ENCODE results near the gene MRAP.

The MRAP gene

DNA sequence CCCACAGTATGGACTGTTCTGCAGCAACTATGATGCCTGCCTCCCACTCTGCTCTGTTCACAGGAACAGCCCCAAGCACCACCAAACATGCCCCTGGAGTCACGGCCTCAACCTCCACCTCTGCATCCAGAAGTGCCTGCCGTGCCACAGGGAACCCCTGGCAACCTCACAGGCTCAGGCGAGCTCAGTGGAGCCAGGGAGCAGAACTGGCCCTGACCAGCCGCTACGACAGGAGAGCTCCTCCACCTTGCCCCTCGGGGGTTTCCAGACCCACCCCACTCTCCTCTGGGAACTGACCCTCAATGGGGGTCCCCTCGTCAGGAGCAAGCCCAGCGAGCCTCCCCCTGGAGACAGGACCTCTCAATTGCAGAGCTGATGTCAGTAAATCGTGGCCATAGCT lies 13.0 kb downstream of the MRAP start:
- Mint-ChIP-seq H3K4me3 (peak overlapping the region in 1 of 2 donors; percentile 8), H3K9me3 (no peaks in the 10 kb centered on the region), H3K27me3 (no peaks in the 10 kb centered on the region), H3K4me1 (peaks cover 23% of the 10 kb centered on the region), H3K27ac (peak overlapping the region; percentile 13 to 27)
- DNase-seq: no peak
- no peak for ATAC-seq

DNA sequence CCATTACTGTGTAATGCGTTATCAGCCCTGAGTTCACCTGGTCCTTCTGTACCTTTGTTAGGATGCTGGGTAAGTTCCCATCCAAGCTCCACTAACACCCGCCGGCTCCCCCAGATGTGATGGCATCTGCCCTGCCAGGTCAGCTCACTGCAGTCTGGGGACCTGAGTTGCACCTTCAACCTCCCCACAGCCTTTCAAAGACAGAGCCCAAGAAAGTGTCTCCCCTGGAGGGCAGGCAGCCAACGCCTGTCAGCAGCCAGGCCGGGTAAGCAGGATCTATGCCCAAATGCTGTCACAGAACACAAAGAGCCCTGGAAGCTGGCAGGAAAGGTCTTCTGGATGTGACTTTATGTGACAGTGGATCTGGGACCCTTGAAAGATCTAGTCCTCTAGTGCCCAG lies 13.7 kb downstream of the MRAP start:
- no peak for ATAC-seq
- Mint-ChIP-seq H3K4me1 (peaks cover 21% of the 10 kb centered on the region), H3K9me3 (no peaks in the 10 kb centered on the region), H3K4me3 (no peak overlapping the region), H3K27me3 (no peaks in the 10 kb centered on the region), H3K27ac (peak overlapping the region in 1 of 2 donors; percentile 77)
- no peak for DNase-seq

DNA sequence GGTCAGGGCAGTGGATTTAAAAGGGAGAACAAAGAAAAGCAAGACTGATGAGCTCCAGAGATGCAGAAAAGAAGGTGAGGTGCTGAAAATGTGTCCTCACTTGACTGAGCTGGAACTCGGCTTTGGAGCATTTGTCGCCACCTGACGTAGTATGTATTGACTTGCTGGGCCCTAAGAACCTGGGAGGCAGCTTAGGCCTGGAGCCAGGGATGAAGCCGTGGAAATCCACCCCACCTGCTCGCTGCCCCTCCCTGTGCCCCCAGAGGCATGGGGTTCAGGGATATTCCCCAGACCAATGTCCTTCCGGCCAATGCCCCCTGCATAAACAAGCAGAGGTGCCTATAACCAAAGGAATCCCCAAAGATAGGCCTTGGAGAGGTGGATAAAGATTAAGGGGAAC lies 14.3 kb downstream of the MRAP start:
- Mint-ChIP-seq H3K4me1 (peaks cover 21% of the 10 kb centered on the region), H3K4me3 (no peak overlapping the region), H3K27me3 (no peaks in the 10 kb centered on the region), H3K9me3 (no peaks in the 10 kb centered on the region), H3K27ac (no peak overlapping the region)
- no peak for DNase-seq
- no peak for ATAC-seq

DNA sequence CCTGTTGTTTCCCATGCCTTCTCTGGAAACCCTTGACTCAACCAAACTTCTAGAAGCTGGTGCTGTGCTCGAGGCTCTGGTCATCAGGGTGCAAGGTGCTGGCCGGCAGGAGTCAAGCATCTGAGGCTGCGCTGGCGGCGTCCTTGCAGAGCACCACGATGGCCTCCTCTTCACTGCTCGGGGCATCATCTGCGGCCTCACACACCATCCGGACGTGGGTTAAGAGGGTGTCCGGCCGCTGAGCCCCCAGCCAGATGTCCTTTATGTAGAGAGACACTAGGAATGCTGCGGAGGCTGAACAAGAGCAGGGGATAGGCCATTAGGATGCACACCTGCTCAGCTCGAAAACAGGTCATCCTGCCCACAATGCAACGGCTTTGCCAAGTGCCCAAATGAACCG lies 16.2 kb downstream of the MRAP start:
- ATAC-seq (no peak), DNase-seq (no peak)
- Mint-ChIP-seq H3K4me1 (peaks cover 21% of the 10 kb centered on the region), H3K27me3 (no peaks in the 10 kb centered on the region), H3K27ac (peak overlapping the region in 1 of 2 donors; percentile 48), H3K9me3 (no peaks in the 10 kb centered on the region), H3K4me3 (no peak overlapping the region)

DNA sequence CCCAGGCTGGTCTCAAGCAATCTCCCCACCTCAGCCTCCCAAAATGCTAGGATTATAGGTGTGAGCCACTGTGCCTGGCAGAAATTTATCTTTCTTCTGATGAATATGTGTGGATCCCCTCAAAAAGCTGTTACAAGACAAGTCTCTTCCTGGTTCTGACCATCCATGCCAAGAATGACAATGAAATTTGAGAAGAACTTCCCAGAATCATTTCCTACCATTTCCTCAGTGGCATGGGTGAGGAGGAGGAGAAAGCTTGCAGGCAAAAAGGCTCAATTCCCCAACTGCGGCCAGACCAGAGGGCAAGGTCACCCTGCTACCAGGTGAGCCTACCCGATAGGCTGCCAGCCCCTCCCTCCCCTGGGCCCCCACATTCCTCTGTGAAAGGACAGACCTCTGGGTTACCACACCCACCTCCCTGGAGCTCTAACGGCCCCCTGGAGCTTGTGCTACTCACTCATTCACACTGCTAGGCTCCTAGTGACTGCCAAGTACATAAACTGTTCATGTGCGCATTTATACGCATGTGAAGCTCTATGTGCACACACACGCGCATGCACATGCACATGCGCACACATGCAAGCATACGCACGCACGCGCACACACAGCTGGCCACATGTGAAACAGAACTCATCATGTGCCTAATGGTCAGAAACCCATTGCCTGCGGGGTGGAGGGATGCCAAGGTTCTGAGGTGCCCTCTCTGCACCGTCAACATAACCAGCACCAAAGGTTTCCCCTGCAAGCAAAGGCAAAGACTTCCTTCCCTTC lies 17.0 kb downstream of the MRAP start:
- H3K4me1 Mint-ChIP-seq: peaks cover 19% of the 10 kb centered on the region
- no peak overlapping the region for H3K4me3 Mint-ChIP-seq
- H3K27ac Mint-ChIP-seq: no peak overlapping the region
- ATAC-seq: no peak
- no peaks in the 10 kb centered on the region for H3K27me3 Mint-ChIP-seq
- H3K9me3 Mint-ChIP-seq: no peaks in the 10 kb centered on the region
- no peak for DNase-seq

DNA sequence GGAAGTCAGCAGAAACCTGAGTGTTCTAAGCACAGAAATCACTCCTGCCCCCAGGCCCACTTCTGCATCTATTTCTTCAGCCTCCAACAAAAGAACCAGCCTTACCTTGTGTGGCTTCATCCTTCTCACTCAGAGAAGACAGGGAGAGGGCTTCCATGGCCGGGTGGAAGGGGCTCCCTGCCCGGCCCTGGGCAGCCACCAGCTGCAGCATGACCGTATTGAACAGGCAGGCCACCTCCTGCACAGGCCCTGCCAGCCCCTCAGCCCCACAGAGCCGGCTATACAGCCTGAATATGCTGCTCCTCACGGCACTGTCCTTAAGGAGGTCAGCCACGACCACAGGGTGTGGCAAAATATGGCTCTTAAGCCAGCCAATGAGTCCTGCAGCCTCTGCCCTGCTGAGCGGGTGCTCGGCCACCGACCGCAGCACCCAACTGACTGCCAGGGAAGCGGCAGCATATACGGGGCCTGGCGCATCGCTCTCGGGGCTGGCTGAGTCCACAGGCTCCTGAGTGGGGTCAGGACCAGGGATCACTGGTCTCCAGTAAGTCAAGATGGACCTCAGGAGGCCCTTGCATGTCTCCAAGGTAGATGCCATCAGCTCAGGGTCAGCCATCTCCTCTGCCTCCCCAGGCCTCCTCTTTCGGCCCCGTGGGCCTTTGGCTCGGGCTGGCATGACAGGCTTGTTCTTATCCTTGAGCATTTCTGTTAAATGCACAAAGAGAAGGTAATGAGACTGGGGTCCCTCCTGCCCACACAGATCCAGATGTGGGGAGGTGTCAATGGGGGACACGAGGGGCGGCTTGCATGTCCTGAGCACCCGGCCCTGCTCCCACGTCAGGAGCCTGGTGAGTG lies 17.9 kb downstream of the MRAP start:
- Mint-ChIP-seq H3K9me3 (no peaks in the 10 kb centered on the region), H3K27ac (peak overlapping the region in 1 of 2 donors; percentile 63), H3K4me3 (no peak overlapping the region), H3K27me3 (no peaks in the 10 kb centered on the region), H3K4me1 (peaks cover 10% of the 10 kb centered on the region)
- ATAC-seq (no peak), DNase-seq (no peak)

DNA sequence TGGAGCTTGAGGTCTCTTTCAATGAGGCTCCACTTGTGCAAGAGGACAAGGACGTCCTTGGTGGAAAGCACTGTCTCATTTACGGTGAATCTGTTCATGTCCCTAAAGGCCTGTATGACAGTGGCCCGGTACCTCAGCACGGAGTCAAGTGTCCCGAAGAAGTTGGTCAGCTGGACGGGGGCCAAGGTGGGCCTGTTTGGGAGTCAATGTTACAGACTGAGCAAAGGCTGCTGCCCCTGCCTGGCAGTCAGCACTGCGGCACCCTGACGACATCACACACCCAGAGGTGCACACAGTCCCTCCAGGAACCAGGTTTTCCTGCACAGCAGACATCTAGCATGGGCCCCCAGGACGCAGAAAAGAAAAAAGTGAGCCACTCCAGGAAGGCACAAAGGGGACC lies 19.1 kb downstream of the MRAP start:
- Mint-ChIP-seq H3K9me3 (no peaks in the 10 kb centered on the region), H3K4me1 (no peaks in the 10 kb centered on the region), H3K27me3 (no peaks in the 10 kb centered on the region), H3K4me3 (no peak overlapping the region), H3K27ac (no peak overlapping the region)
- ATAC-seq (no peak), DNase-seq (no peak)

DNA sequence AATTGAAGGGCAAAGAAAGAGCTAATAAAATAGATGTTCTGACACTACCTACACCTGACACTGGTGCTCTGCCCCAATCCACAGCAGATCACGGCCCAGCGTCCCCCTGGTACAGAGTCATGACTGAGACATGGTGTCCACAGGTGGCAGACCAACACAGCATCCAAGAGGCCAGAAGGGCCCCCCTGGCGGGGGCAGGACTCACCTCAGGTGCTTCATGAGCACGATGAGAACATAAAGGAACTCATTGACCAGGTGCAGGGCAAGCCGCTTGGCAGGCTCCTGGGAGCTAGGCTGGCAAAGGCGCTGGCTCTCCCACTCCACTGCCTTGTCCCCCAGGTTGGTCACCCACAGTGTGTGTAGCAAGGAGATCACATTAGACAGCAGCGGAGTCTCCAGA lies 20.4 kb downstream of the MRAP start:
- H3K27ac Mint-ChIP-seq: peak overlapping the region in 1 of 2 donors; percentile 83
- no peaks in the 10 kb centered on the region for H3K9me3 Mint-ChIP-seq
- no peak overlapping the region for H3K4me3 Mint-ChIP-seq
- DNase-seq (no peak), ATAC-seq (no peak)
- H3K4me1 Mint-ChIP-seq: no peaks in the 10 kb centered on the region
- no peaks in the 10 kb centered on the region for H3K27me3 Mint-ChIP-seq

DNA sequence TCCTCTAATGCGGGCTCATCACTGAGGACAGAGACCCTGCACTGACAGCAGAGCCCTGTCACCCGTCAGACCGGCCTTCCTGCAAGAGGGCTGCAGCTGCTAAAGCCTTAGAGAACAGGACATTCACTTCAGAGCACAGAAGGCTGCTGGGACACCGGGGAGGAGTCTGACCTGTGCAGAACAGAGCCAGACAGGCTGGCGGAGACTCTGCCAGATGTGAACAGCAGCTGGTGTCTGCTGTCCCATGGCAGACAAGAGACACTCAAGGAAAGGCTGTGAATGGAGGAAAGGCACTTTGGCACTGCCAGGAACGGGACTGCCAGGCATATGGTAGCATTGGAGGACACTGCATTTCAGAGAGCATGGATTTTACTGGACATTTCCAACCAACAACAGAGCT lies 21.4 kb downstream of the MRAP start:
- Mint-ChIP-seq H3K9me3 (no peaks in the 10 kb centered on the region), H3K4me1 (no peaks in the 10 kb centered on the region), H3K27me3 (no peaks in the 10 kb centered on the region), H3K4me3 (no peak overlapping the region), H3K27ac (no peak overlapping the region)
- DNase-seq: no peak
- ATAC-seq: no peak

DNA sequence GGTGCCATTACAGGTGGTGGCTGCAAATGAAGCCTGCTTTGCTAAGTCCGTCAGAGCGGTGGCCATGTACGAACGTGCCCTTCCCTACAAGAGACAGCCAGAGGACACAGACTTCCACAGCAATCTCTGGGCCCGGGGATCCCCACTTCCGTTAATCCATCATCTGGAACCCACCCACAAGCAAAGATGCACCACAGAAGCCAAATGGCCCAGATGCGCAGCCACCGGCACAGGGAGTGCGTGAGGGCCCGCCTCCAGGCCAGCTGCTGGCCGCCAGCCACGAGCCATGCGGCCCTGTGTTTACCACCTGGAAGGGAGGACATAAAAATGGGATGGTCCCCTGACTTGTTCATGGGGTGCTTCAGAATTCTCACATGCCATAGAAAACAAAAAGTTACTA lies 22.1 kb downstream of the MRAP start:
- no peak overlapping the region for H3K4me3 Mint-ChIP-seq
- ATAC-seq (no peak), DNase-seq (no peak)
- no peaks in the 10 kb centered on the region for H3K27me3 Mint-ChIP-seq
- H3K9me3 Mint-ChIP-seq: no peaks in the 10 kb centered on the region
- H3K27ac Mint-ChIP-seq: no peak overlapping the region
- no peaks in the 10 kb centered on the region for H3K4me1 Mint-ChIP-seq

DNA sequence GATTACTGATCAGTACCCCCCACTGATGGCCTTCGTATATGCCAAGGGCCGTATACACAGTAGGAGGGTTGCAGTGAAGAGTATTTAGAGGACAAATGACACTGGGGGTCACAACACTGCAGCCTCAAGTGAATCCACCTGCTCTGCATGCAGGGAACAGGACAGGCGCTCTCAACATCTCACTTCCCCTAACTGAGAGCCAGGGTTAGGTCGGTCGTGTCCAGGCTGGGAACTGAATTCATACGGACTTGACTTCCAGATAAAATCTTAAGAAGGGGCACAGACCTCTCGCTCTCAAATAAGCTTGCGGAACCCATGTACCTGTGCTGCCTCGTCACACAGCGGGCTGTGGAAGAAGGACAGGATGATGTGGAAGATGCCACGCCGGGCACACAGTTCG lies 22.8 kb downstream of the MRAP start:
- ATAC-seq: no peak
- Mint-ChIP-seq H3K27ac (no peak overlapping the region), H3K4me3 (no peak overlapping the region), H3K4me1 (no peaks in the 10 kb centered on the region), H3K9me3 (no peaks in the 10 kb centered on the region), H3K27me3 (no peaks in the 10 kb centered on the region)
- no peak for DNase-seq

DNA sequence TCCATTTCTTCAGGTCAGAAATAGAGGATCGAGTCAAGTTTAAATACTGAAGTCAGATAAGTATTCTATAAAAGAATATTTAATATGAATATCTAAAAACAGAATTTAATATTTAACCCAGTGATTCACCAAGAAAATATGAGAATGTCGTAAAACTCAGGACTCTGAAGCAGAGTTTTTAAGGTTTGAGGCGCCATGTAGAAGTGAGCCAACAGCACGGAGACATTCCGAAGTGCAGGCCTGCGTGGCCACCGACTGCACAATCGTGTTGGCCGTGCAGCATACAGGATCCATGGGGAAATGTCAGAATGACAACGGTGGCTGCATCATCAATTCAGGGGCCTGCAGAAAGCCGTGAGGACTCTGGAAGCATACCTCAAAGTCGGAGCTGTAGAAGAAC lies 23.4 kb downstream of the MRAP start:
- Mint-ChIP-seq H3K4me3 (no peak overlapping the region), H3K4me1 (no peaks in the 10 kb centered on the region), H3K9me3 (no peaks in the 10 kb centered on the region), H3K27ac (no peak overlapping the region), H3K27me3 (no peaks in the 10 kb centered on the region)
- DNase-seq: no peak
- ATAC-seq: no peak

DNA sequence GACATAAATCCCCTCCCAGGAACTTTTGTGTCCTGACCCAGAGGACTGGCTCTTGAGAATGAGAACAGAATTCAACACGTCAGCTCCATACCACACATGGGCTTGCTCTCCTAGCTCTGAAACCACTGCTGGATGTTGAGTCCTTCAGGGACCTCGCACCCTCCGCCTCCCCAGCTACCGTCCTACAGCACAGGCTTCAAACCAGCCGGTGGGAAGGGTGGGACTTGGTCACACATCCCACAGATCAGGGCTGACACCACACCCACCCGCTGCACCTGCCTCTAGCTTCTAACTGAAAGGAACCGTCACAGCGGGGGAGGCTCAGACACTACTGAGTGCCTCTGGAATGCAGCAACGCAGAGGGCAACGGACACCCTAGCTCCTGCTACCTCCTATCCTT lies 24.0 kb downstream of the MRAP start:
- H3K27ac Mint-ChIP-seq: no peak overlapping the region
- DNase-seq (no peak), ATAC-seq (no peak)
- H3K27me3 Mint-ChIP-seq: no peaks in the 10 kb centered on the region
- no peak overlapping the region for H3K4me3 Mint-ChIP-seq
- H3K9me3 Mint-ChIP-seq: no peaks in the 10 kb centered on the region
- H3K4me1 Mint-ChIP-seq: no peaks in the 10 kb centered on the region

DNA sequence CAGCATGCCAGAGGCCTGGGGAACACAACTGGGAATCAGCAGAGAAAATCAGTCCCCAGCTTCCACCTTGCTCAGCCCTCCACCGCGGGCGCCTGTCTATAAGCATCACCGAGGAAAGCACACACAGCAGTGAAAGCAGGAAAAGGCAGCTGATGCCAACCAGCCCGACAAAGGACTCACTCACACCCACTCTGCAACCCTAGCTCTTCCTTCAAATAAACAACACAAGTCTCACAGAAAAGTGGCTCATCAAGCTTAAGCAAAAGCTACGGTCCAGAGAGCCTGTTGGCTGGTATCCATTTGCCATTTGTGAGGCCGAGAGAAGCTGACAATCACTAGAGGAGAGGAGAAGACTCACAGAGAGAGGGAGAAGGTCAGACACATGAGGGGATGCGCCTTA lies 27.1 kb downstream of the MRAP start:
- DNase-seq (no peak), ATAC-seq (no peak)
- Mint-ChIP-seq H3K27ac (no peak overlapping the region), H3K9me3 (no peaks in the 10 kb centered on the region), H3K4me3 (no peak overlapping the region), H3K27me3 (no peaks in the 10 kb centered on the region), H3K4me1 (no peaks in the 10 kb centered on the region)

DNA sequence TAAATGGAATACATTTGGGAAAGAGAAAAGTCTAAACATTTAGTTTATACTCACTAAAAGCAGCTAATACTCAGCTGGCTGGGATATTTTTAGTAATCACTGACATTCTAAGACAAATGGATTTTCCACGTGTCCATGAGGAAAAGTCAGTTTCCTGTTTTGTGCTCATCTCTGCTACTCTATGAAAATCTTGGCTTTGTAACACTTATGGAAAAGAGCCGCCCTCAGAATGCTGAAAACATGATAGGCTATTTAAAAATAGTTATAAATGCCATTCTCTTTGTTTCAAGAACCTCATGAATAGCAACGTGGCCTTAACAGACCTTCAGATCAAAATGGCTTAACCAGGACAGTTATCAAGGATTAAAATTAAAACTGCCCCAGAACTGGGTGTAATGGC lies 29.9 kb downstream of the MRAP start:
- H3K9me3 Mint-ChIP-seq: no peaks in the 10 kb centered on the region
- DNase-seq: no peak
- no peak overlapping the region for H3K4me3 Mint-ChIP-seq
- no peaks in the 10 kb centered on the region for H3K4me1 Mint-ChIP-seq
- peak overlapping the region in 1 of 2 donors; percentile 47 for H3K27ac Mint-ChIP-seq
- no peaks in the 10 kb centered on the region for H3K27me3 Mint-ChIP-seq
- ATAC-seq: no peak

DNA sequence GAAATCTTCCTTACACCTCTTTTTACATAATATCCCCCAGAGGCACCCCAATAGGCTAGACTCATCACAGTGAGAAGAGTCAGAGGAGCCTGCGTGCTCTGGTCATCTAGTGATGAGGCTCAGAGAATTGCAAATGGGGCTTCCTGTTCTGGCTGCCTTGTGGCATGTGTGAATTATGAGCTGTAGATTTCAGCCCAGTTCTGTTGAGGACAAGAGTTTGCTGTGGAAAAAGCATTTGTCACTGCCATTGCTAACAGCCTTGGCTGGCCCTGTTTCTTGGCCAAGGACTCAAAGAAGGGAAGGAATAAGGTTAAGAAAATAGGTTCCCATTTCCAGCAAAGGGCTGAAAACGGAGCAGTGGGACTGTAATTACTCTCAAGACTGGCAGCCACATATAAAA lies 30.7 kb downstream of the MRAP start:
- H3K27me3 Mint-ChIP-seq: no peaks in the 10 kb centered on the region
- ATAC-seq (no peak), DNase-seq (no peak)
- no peaks in the 10 kb centered on the region for H3K4me1 Mint-ChIP-seq
- H3K4me3 Mint-ChIP-seq: no peak overlapping the region
- no peak overlapping the region for H3K27ac Mint-ChIP-seq
- no peaks in the 10 kb centered on the region for H3K9me3 Mint-ChIP-seq

Measured in stimulated activated naive CD8-positive, alpha-beta T cell treated with anti-CD3 and anti-CD28 coated beads, Interleukin-15, amount 100 ng/mL, for 72 hours (primary cell).